SK-N-SH (cell line): Measurements from ENCODE around the gene KY.

ENCODE experiments used
- CTCF ChIP-seq: fragments of 200-600 bp; sonication (generic); IDR thresholded peaks from 2 replicates; pipeline ENCODE4 v1.6.1; 2017; ENCODE audit warnings: antibody characterized with exemption, mild to moderate bottlenecking, moderate library complexity
- NFIC ChIP-seq: IDR thresholded peaks from 2 replicates; pipeline ENCODE4 v1.4.0; 2012; ENCODE audit warnings: borderline replicate concordance
- POLR2AphosphoS5 ChIP-seq: IDR thresholded peaks from 2 replicates; pipeline ENCODE4 v1.6.1; 2012; ENCODE audit warnings: low read depth, low read length
- RCOR1 ChIP-seq: fragments of 150-350 bp; IDR thresholded peaks from 2 replicates; pipeline ENCODE4 v1.6.1; 2017; ENCODE audit warnings: antibody characterized with exemption, low read length
- TAF1 ChIP-seq: IDR thresholded peaks from 2 replicates; pipeline ENCODE4 v1.6.1; 2012; ENCODE audit warnings: low read depth, mild to moderate bottlenecking, low read length, moderate library complexity, borderline replicate concordance

- TF ChIP-seq POLR2AphosphoS5, result no peak
- TF ChIP-seq CTCF, result no peak
- TF ChIP-seq RCOR1, result no peak
- TF ChIP-seq TAF1, result no peak
- TF ChIP-seq NFIC, result no peak
Observed at GRCh38 chr3:134622806-134623365, 27.9 kb downstream of the KY start.
